Measurements from ENCODE around the gene ALK.

The ALK gene

DNA sequence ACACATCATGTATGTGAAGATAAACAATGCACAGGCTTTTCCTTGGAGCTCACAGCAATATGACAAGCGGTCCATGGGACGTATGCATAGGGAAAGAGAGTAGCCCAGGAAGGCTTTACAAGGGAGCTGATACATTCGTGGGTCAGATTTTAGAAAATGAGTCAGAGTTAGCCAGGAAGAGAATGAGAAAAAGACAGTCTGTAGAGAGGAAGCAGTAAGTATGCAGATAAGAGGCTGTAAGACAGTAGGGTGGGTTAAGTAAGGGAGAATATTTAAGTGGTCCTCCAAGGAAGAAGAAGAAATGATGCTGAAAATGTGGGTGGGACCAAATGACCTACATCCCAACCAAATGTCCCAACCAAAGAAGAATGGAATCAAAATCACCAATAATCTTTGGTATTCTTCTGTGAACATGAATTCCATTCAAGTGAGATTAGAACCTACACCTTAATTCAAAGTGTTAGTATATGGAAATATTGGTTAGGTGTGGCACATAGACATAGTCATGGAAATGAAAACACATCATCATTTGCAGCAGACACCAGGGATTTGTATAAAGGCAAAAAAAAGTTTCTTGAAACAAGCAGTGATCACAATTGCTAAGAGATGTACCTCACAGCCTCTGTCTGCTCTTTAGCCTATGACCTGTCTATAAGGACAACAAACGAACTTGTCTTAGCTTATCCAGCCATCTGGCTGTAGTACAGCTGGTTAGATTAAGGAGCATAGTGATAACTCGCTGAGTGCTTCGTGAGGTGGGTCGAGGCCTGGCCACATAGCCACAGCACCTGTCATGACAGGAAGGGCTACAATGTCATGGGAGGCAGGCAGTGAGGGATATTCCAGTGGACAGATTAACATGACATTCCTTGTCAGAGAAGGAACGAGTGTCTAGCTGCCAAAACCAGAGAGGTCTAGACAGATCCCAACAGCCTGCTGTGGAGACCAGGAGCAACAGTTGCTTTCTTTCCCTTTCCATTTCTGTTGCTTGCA, 133.6 kb downstream of the ALK start:
- no peak for DNase-seq

DNA sequence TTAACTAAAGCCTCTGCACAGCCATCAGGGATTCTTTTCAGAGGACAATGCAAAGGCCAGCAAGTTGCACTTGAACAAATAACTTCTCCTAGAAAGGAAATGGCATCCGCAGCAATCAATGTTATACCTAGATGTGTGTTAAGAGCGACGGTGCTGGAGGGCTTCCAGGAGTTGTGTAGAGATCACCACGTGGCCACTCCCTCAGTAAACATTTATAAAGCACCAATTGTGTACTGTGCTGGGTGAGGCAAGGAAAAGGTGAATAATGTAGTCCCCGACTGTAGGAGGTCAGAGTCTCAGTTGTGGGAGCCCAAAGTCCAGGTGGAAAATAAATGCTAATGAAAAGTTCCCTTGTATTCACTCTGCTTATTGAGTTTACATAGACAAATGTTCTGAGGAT, 135.0 kb downstream of the ALK start:
- peak; percentile 9 for DNase-seq

- DNase-seq: no peak
Observed at GRCh38 chr2:29783666-29784065, 137.7 kb downstream of the ALK start.

- no peak for DNase-seq
Observed at GRCh38 chr2:29782549-29783458, 138.6 kb downstream of the ALK start.

GRCh38 chr2:29782087-29782486, 139.3 kb downstream of the ALK start:
- no peak for DNase-seq

DNA sequence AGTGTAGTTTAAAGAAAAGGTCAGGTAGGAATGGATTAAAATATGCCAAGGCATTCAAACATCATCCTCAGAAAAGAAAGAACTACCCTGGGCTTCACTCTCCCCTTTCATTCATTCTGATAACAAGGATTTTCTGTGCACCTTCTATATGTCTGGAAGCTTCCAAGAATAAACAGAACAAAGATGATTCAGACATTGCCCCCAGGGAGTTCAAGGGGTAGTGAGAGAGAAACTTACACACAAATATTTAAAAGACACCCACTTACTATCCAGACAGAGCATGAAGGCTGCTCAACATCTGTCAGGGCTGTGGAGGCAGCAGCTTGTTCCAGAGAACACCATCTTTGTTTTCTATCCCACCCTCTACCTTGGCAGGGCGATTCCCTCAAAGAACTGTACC, 140.5 kb downstream of the ALK start:
- no peak for DNase-seq

DNA sequence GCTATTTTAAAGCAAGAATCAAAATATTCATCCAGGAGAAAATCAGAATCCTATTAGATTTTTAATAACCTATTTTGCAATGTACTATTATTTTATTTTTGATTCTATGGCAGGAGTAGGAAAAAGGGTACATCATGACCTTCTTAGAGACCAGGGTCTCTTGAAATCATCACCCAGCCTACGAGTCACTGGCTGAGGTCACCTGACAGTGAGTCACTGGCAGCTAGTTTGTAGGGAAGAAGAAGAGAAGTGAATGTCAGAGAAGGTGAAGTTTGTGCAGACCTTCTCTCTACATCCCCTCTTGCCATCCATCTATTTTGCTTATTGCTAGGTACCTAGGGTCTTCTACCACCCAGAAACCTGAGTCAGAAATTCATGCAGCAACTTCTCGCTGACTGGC, 144.2 kb downstream of the ALK start:
- no peak for DNase-seq

DNA sequence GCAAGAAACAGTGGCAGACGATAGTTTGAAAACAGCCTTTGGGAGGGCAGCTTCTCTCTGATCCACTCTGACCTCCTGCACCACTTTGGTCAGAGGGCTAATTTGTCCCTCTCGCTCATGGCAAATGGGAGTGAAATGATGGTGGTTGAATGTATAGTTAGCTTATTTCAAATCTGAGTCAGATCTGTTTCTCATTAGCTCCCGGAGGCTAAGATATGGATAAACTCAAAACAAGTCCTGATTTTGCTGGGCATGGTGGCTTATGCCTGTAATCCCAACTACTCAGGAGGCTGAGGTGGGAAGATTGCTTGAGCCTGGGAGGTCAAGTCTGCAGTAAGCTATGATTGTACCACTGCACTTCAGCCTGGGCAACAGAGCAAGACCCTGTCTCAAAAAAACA, 145.0 kb downstream of the ALK start:
- DNase-seq: no peak

DNA sequence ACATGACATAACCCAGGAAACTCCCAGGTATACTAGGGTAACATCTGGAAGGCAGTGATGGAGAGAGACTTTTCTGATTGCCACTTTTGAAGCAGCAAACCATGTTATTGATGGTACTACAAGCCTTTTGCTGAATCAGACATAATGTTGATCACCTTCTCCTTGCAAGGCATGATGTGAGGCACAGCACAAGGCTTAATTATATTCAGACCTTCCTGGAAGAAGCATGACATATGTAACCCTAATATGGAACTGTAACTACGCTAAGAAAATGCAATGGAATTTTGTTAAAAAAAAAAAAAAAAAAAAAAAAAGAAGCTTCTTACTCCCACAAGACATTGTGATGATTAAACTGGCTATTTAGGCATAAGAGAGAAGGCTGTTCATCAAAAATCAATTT, 145.4 kb downstream of the ALK start:
- DNase-seq: no peak

DNA sequence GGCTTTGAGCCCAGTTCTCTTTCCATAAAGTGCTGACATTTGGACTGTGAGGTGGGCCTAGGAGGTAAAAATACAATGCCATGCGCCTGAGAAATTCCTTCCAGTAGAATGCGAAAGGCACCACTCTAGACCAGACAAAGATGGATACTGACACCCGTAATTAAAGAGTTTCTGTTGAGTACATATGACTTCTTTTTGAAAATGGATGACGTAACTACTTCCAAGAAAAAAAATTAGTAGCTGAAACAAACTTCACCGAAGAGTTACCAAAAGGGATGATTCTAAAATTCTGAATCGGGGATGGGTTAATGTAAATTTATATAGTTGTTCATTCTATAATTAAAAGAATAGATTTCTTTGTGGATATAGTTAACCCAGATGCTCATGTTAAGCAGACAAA, 146.8 kb downstream of the ALK start:
- no peak for DNase-seq

GRCh38 chr2:29770846-29771245, 150.5 kb downstream of the ALK start:
- DNase-seq: no peak

- DNase-seq: no peak
Observed at GRCh38 chr2:29769847-29770246, 151.5 kb downstream of the ALK start.

GRCh38 chr2:29767606-29768335, 153.6 kb downstream of the ALK start:
- DNase-seq: no peak

DNA sequence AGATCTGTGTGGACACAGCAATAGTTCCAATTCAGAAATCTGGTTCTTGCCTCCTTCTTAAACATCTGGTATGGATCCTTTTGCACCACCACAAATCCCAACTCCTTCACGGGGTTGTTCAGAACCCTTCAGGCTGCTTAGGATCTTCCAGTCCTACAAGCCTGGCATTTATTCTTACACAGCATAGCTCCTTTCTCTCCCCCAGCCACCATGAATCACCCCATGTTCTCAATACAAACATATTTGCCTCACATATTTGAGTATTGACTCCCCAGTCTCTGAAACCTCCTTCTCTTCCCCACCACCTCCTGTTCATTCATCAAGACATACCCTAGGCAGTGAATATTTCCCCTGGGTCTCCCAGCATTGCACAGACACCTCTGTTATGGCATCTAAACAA, 155.2 kb downstream of the ALK start:
- no peak for DNase-seq

GRCh38 chr2:29765721-29766120, 155.7 kb downstream of the ALK start:
- no peak for DNase-seq

GRCh38 chr2:29763371-29763770, 158.0 kb downstream of the ALK start:
- no peak for DNase-seq

GRCh38 chr2:29762239-29762638, 159.1 kb downstream of the ALK start:
- DNase-seq: no peak

DNA sequence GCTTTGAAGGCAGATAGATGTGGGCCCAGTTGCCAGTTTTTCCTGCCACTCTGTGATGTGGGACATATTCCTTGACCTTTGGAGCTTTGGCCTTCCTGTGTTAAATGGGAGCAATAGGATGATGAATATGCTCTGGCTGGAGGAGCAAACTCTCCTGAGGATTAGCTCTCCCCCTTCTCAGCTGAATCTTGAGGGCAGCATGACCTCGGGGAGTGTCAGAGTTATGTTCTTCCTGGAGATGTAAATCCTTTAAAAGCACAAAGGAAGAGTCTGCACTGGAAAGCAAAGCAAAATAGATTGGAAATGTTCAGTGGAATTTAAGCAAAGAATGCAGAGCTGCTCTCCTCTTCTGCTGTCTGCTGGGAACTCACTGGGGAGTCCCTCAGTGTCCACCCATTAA, 160.1 kb downstream of the ALK start:
- DNase-seq: no peak

DNA sequence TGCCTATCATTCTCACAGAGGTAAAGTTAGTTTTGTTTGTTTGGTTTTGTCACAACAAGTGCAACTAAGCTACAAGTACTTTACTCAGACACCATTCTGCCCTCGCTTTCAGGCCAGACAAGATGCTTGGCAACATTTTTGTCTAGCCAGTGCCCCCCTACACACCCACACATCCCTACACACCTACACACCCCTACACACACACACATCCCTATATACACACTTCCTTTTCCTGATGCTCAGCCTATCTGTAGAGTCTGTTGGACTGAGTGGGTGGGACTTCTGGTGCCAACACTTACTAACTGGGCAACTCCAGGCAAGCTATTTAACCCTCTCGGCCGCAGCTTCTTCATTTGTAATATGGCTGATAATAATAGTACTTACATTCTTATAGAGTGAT, 161.4 kb downstream of the ALK start:
- no peak for DNase-seq

DNA sequence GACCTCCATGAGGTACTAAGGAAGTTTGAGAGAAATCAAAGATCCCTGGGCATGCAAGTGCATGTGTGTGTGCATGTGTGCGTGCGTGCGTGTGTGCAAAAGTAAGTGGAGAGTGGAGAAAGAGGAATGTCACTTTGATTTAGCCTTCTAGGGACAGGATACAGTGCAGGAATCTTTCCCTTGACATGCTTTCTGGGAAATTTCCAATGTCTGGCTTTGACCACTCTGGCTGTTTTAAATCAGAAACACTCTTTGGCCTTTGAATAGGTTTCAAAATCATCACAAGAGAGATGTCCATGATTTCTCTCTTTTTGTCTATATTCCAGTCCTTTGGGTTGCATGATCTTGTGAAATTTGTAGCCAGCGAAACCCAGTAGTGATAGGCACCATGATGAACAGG, 162.0 kb downstream of the ALK start:
- DNase-seq: no peak

GRCh38 chr2:29755829-29756228, 165.6 kb downstream of the ALK start:
- no peak for DNase-seq

- no peak for DNase-seq
Observed at GRCh38 chr2:29755233-29755632, 166.2 kb downstream of the ALK start.
